PC-9 (cell line): ENCODE measurements around the gene CLPTM1L. TPM values are rescaled to one million over a fixed set of nuclear protein-coding genes. Genes with fewer than 3 reads are reported as not detected.

ENCODE experiments used
- BruUV-seq: library from RNA; stranded (reverse); fragments of 400-500 nt; replicated peaks from 2 replicates; lab custom pipeline; 2021; lab: Mats Ljungman, UMichigan
- CTCF ChIA-PET: fragments of 300-600 bp; sonication (Branson Sonifier 250); formaldehyde crosslinking; loops from one replicate; lab custom pipeline; 2022; ENCODE audit warnings: antibody characterized with exemption; lab: Charles Lee
- POLR2A ChIA-PET: fragments of 300-600 bp; sonication (Branson Sonifier 250); formaldehyde crosslinking; loops from one replicate; lab custom pipeline; 2022; ENCODE audit warnings: antibody characterized with exemption; ENCODE audit not compliant: unreplicated experiment; lab: Charles Lee
- DNase-seq, 2 experiments: peaks; one replicate each; pipeline versions ENCODE4 v3.0.0 to v3.0.0-alpha.2; 2015 to 2022; ENCODE audit warnings: mixed read lengths in 1 of 2
- H2AFZ ChIP-seq: fragments of 200-600 bp; sonication (generic); 2 replicates; pipeline ENCODE4 v1.8.1; 2017; ENCODE audit warnings: antibody characterized with exemption
- H3F3A ChIP-seq: fragments of 200-600 bp; sonication (generic); 2 replicates; pipeline ENCODE4 v1.8.1; 2017; ENCODE audit warnings: antibody characterized with exemption, mild to moderate bottlenecking, low read depth; ENCODE audit not compliant: insufficient read depth
- H3K27ac ChIP-seq: fragments of 200-600 bp; sonication (generic); 2 replicates; pipeline ENCODE4 v1.6.1; 2016; ENCODE audit warnings: mixed run types
- H3K27me3 ChIP-seq: fragments of 200-600 bp; sonication (generic); 2 replicates; pipeline ENCODE4 v1.6.1; 2016; ENCODE audit warnings: low read depth, mixed run types; ENCODE audit not compliant: insufficient read depth
- H3K36me3 ChIP-seq: fragments of 200-600 bp; sonication (generic); 2 replicates; pipeline ENCODE4 v1.6.1; 2016; ENCODE audit warnings: low read depth, mixed run types
- H3K4me1 ChIP-seq: fragments of 200-600 bp; sonication (generic); replicated peaks from 2 replicates; pipeline ENCODE4 v1.6.1; 2016; ENCODE audit warnings: mixed run types; ENCODE audit not compliant: insufficient read depth
- H3K4me2 ChIP-seq: fragments of 200-600 bp; sonication (generic); 2 replicates; pipeline ENCODE4 v1.6.1; 2017; ENCODE audit warnings: mixed run types
- H3K4me3 ChIP-seq: fragments of 200-600 bp; sonication (generic); 2 replicates; pipeline ENCODE4 v1.6.1; 2016; ENCODE audit warnings: mixed run types
- H3K79me2 ChIP-seq: fragments of 200-600 bp; sonication (generic); 2 replicates; pipeline ENCODE4 v1.6.1; 2017; ENCODE audit warnings: low read depth, mixed run types
- H3K9me2 ChIP-seq: fragments of 200-600 bp; sonication (generic); 2 replicates; pipeline ENCODE4 v1.8.1; 2017; ENCODE audit warnings: mild to moderate bottlenecking; ENCODE audit not compliant: insufficient read depth
- H3K9me3 ChIP-seq: fragments of 200-600 bp; sonication (generic); 2 replicates; pipeline ENCODE4 v1.8.1; 2016; ENCODE audit warnings: low read depth; ENCODE audit not compliant: insufficient read depth
- H4K20me1 ChIP-seq: fragments of 200-600 bp; sonication (generic); 2 replicates; pipeline ENCODE4 v1.8.1; 2017; ENCODE audit not compliant: insufficient read depth
- EZH2 ChIP-seq: fragments of 200-600 bp; sonication (generic); IDR thresholded peaks from 2 replicates; pipeline ENCODE4 v1.8.0; 2017; ENCODE audit warnings: antibody characterized with exemption, low read depth
- intact Hi-C: fragments of 100-400 bp; cut with micrococcal nuclease; formaldehyde crosslinking; loops from one replicate; pipeline ENCODE4 v1.10.0; 2022; ENCODE audit not compliant: unreplicated experiment
- total RNA-seq: library from RNA; stranded (reverse); gene quantifications from 2 replicates; pipeline ENCODE4 v1.2.3, GENCODE V29; 2021
- TF ChIP-seq, protein P1 (sequence below): fragments of 200-600 bp; sonication (generic); conservative IDR thresholded peaks from 2 replicates; pipeline ENCODE4 v1.6.1; 2017; ENCODE audit warnings: mixed run types, antibody characterized with exemption, mild to moderate bottlenecking, moderate library complexity

The CLPTM1L gene
- total RNA-seq, 1 experiment from 2014 or later: 260 TPM

DNA sequence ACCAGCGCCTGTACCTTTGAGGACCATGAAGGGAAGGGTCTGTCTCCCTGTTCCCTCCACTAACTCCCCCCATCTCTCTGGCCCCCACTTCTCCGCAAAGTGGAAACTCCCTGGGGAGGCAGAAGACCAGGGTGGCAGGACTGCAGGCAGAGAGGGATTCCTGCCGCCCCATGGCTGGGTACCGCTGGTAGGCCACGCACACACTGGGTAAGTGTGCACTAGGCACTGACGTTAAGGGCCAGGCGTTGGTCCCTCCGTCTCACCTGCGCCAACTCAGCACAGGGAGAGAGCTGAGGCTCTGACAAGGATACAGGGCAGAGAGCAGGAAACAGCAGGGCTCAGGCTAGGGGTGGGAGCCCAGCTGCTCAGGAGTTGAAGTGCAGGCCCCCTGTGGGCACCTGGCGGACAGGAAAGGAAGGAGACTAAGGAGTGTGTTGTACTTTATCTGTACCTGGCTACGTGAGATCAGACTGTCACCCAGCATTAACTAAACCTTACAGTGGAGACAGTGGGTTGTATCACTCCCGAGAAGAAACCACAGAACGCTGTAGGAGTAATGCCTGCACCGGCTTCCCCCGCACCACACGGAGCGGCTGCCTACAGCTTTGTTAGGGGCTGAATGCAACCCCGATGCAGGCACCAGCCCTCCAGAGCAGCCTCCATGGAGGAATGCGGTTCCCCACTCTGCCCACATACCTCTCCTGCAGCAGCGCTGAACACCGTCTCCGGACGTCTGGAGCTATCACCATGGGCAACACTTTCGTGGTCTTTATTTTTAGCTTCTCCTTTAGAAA is 34.2 kb upstream of the CLPTM1L start:
- intact Hi-C loops: no loop called here
- Histone ChIP-seq H3K4me2 (no peak overlapping the region), H3K27me3 (peaks cover 85% of the 10 kb centered on the region), H3K9me3 (no peaks in the 10 kb centered on the region), H3K36me3 (no peaks in the 10 kb centered on the region), H3K4me1 (peaks cover 6% of the 10 kb centered on the region), H4K20me1 (no peaks in the 10 kb centered on the region), H3K9me2 (no peaks in the 10 kb centered on the region), H2AFZ (no peak overlapping the region), H3K27ac (no peak overlapping the region), H3K4me3 (no peak overlapping the region), H3F3A (no peaks in the 10 kb centered on the region), H3K79me2 (no peaks in the 10 kb centered on the region)
- TF ChIP-seq, protein P1, sequence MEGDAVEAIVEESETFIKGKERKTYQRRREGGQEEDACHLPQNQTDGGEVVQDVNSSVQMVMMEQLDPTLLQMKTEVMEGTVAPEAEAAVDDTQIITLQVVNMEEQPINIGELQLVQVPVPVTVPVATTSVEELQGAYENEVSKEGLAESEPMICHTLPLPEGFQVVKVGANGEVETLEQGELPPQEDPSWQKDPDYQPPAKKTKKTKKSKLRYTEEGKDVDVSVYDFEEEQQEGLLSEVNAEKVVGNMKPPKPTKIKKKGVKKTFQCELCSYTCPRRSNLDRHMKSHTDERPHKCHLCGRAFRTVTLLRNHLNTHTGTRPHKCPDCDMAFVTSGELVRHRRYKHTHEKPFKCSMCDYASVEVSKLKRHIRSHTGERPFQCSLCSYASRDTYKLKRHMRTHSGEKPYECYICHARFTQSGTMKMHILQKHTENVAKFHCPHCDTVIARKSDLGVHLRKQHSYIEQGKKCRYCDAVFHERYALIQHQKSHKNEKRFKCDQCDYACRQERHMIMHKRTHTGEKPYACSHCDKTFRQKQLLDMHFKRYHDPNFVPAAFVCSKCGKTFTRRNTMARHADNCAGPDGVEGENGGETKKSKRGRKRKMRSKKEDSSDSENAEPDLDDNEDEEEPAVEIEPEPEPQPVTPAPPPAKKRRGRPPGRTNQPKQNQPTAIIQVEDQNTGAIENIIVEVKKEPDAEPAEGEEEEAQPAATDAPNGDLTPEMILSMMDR: no peak
- no peak for TF ChIP-seq EZH2
- ChIA-PET CTCF (no interaction called here), POLR2A (no interaction called here)
- DNase-seq: no peak
- BruUV-seq: no TSS peak

DNA sequence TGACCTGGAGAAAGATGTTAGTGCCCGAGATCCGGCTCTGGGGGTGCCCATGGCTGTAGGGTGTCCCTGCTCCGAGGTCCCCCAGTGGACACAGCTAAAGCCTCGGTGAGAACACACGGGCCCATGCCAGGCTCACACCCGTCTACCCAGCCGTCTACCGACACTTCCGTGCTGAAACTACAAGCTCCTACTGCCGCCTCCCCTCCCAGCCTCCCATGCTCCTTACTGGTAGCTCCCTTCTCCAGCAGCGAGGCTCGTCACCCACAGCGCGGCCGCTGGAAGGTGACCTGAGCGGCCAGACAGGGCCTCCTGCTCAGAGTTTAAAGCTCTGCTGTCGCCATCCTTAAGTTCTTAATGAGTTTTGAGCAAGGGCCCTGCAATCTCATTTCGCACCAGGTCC is 33.2 kb upstream of the CLPTM1L start:
- POLR2A ChIA-PET: no interaction called here
- no peak for TF ChIP-seq EZH2
- TF ChIP-seq, protein P1: no peak

GRCh38 chr5:1376981-1377380 is 32.1 kb upstream of the CLPTM1L start:
- H3K27ac ChIP-seq: no peak overlapping the region
- ChIA-PET POLR2A (interaction anchor here (0.6 kb wide), 1 partner anchor 1226 kb away, joined by 3 read pairs; no protein-coding TSS in a partner anchor), CTCF (no interaction called here)
- no peak for DNase-seq
- no peaks in the 10 kb centered on the region for H4K20me1 ChIP-seq
- BruUV-seq: no TSS peak
- TF ChIP-seq, protein P1: no peak
- no peak for TF ChIP-seq EZH2
- H3K9me2 ChIP-seq: no peaks in the 10 kb centered on the region
- intact Hi-C loops: no loop called here
- no peaks in the 10 kb centered on the region for H3K36me3 ChIP-seq
- H3K4me1 ChIP-seq: peaks cover 6% of the 10 kb centered on the region
- H3K27me3 ChIP-seq: peaks cover 87% of the 10 kb centered on the region
- H3K9me3 ChIP-seq: no peaks in the 10 kb centered on the region
- no peak overlapping the region for H3K4me3 ChIP-seq
- no peaks in the 10 kb centered on the region for H3F3A ChIP-seq
- H3K4me2 ChIP-seq: no peak overlapping the region
- H2AFZ ChIP-seq: no peak overlapping the region
- H3K79me2 ChIP-seq: no peaks in the 10 kb centered on the region

More for the DNA sequence above, 33.2 kb upstream of the CLPTM1L start:
- Histone ChIP-seq H3K9me2 (no peaks in the 10 kb centered on the region), H3K4me1 (peaks cover 6% of the 10 kb centered on the region), H3F3A (no peaks in the 10 kb centered on the region), H4K20me1 (no peaks in the 10 kb centered on the region), H3K27ac (no peak overlapping the region), H3K79me2 (no peaks in the 10 kb centered on the region), H2AFZ (no peak overlapping the region), H3K4me2 (no peak overlapping the region), H3K4me3 (no peak overlapping the region), H3K27me3 (peaks cover 85% of the 10 kb centered on the region), H3K36me3 (no peaks in the 10 kb centered on the region), H3K9me3 (no peaks in the 10 kb centered on the region)
- no peak for DNase-seq
- CTCF ChIA-PET: no interaction called here
- intact Hi-C loops: no loop called here
- no TSS peak for BruUV-seq
